Pons (tissue), 1 donor: ENCODE measurements around the gene PACSIN2.

ENCODE experiments used
- DNase-seq: peaks from one replicate; pipeline ENCODE4 v3.0.0-alpha.2; 2016; ENCODE audit warnings: low spot score

Gene PACSIN2

DNA sequence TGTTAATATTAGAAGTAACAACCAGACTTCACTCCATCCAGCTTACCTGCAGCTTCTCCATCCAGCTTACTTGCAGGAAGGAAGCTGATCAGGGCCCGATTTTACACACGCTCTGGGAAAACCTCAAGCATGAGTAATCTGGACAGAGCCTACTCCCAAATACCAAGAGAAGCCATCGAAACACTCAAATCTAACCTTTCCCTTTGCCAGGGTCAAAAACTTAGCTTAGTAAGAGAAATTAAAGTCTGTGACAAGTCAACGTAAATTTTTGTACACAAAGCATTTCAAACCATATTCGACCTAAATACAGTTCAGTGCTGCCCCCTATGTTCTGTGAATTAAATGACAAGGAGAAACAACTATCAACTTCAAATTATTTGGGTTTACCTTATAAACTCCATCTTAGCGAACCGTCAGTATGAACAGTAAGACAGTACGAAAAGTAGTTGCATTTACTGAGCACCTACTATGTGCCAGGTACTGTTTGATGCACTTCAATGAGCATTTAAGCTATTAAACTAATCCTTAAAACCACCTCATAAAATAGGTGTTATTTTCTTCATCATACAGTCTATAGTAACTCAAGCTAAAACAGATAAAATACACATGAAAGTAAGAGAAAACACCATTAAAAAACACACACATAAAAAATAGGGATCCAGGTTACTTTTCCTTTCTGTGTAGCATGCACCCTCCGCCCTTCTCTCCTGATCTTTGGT is 194.7 kb downstream of the PACSIN2 start:
- DNase-seq: peak; percentile 22
